HepG2 (cell line): ENCODE results near the gene SLC25A20. TPM values are rescaled to one million over a fixed set of nuclear protein-coding genes. Genes with fewer than 3 reads are reported as not detected.

Source experiments
- BCL6 ChIP-seq: IDR thresholded peaks from 2 replicates; pipeline ENCODE4 v1.6.1; 2016; ENCODE audit warnings: missing genetic modification reagents, missing compliant biosample characterization
- CEBPB ChIP-seq: IDR thresholded peaks from 2 replicates; pipeline ENCODE4 v1.6.1; 2011; ENCODE audit warnings: low read depth, low read length, improper control_type of control experiment, borderline replicate concordance
- FOXK1 ChIP-seq: sonication (generic); formaldehyde crosslinking; IDR thresholded peaks from 2 replicates; pipeline ENCODE4 v1.4.0; 2020; ENCODE audit warnings: low read depth, missing genetic modification reagents, borderline replicate concordance
- GATA4 ChIP-seq: sonication (generic); IDR thresholded peaks from 2 replicates; pipeline ENCODE4 v1.6.1; 2016; ENCODE audit warnings: antibody characterized with exemption, low read depth, borderline replicate concordance
- HDAC2 ChIP-seq: sonication (generic); formaldehyde crosslinking; IDR thresholded peaks from 2 replicates; pipeline ENCODE4 v1.4.0; 2020; ENCODE audit warnings: missing genetic modification reagents
- LCORL ChIP-seq, 2 experiments: fragments of 450-650 bp in 1 of 2; sonication (generic) in 1 of 2; formaldehyde crosslinking in 1 of 2; IDR thresholded peaks; 2 replicates each; pipeline versions ENCODE4 v1.5.0 to v1.6.1; 2017 to 2020; ENCODE audit warnings: antibody characterized with exemption in 1 of 2, missing genetic modification reagents in 1 of 2
- NPAS2 ChIP-seq: sonication (generic); formaldehyde crosslinking; IDR thresholded peaks from 2 replicates; pipeline ENCODE4 v1.8.0; 2022; ENCODE audit warnings: mild to moderate bottlenecking, missing genetic modification reagents, borderline replicate concordance
- RFX3 ChIP-seq: IDR thresholded peaks from 2 replicates; pipeline ENCODE4 v1.6.1; 2016; ENCODE audit warnings: missing biosample characterization, missing genetic modification reagents
- RNF2 ChIP-seq: fragments of 450-650 bp; conservative IDR thresholded peaks from 2 replicates; pipeline ENCODE4 v1.6.1; 2016; ENCODE audit warnings: low read depth
- RXRB ChIP-seq: IDR thresholded peaks from 2 replicates; pipeline ENCODE4 v1.6.1; 2016; ENCODE audit warnings: borderline replicate concordance, missing genetic modification reagents, missing compliant biosample characterization
- SKI ChIP-seq: fragments of 450-650 bp; IDR thresholded peaks from one replicate; pipeline ENCODE4 v1.6.1; 2018; ENCODE audit warnings: mild to moderate bottlenecking; ENCODE audit not compliant: partially characterized antibody
- SOX5 ChIP-seq: IDR thresholded peaks from 2 replicates; pipeline ENCODE4 v1.6.1; 2016; ENCODE audit warnings: borderline replicate concordance
- TBX3 ChIP-seq: fragments of 450-650 bp; IDR thresholded peaks from 2 replicates; pipeline ENCODE4 v1.6.1; 2017; ENCODE audit warnings: antibody characterized with exemption, mild to moderate bottlenecking, inconsistent platforms, borderline replicate concordance
- TP53 ChIP-seq: sonication (generic); formaldehyde crosslinking; conservative IDR thresholded peaks from 2 replicates; pipeline ENCODE4 v1.4.0; 2020; ENCODE audit warnings: missing genetic modification reagents
- ZNF20 ChIP-seq: sonication (generic); formaldehyde crosslinking; IDR thresholded peaks from 2 replicates; pipeline ENCODE4 v1.4.0; 2020; ENCODE audit warnings: mild to moderate bottlenecking, moderate library complexity, missing genetic modification reagents
- ZNF260 ChIP-seq: sonication (generic); formaldehyde crosslinking; IDR thresholded peaks from 2 replicates; pipeline ENCODE4 v1.4.0; 2020; ENCODE audit warnings: missing genetic modification reagents, low read depth, mild to moderate bottlenecking, borderline replicate concordance
- ZNF333 ChIP-seq: sonication (generic); formaldehyde crosslinking; IDR thresholded peaks from 2 replicates; pipeline ENCODE4 v1.4.0; 2020; ENCODE audit warnings: mild to moderate bottlenecking, missing genetic modification reagents, borderline replicate concordance
- polyA plus RNA-seq, 8 experiments: library from polyadenylated mRNA; depleted of rRNA in 3 of 8; stranded (reverse) in 7 of 8; unstranded in 1 of 8; fragments of >200 nt; fragmentation: Illumina TruSeq in 4 of 8; extraction: Trizol in 4 of 8; gene quantifications; 2 replicates each; pipeline versions ENCODE4 v1.2.1 to v1.2.3, GENCODE V29; 2011 to 2016; ENCODE audit warnings: low read depth in 4 of 8, missing spikeins in 1 of 8, mixed read lengths in 1 of 8; ENCODE audit not compliant: insufficient read depth in 1 of 8
- total RNA-seq, 5 experiments: library from RNA; depleted of rRNA; stranded (reverse); fragments of >200 nt; fragmentation: Illumina TruSeq; extraction: Trizol; gene quantifications; 2 replicates each; pipeline ENCODE4 v1.2.3, GENCODE V29; 2016; ENCODE audit warnings: low read depth in 1 of 5
- TF ChIP-seq, protein P1 (sequence below): IDR thresholded peaks from 2 replicates; pipeline ENCODE4 v1.6.1; 2016; ENCODE audit warnings: control low read depth
- TF ChIP-seq, protein P2 (sequence below): sonication (generic); formaldehyde crosslinking; conservative IDR thresholded peaks from 2 replicates; pipeline ENCODE4 v1.8.0; 2022; ENCODE audit warnings: mild to moderate bottlenecking, moderate library complexity, missing genetic modification reagents
- TF ChIP-seq, protein P3 (sequence below): sonication (generic); formaldehyde crosslinking; IDR thresholded peaks from 2 replicates; pipeline ENCODE4 v1.8.1; 2023; ENCODE audit warnings: mild to moderate bottlenecking, inconsistent platforms, moderate library complexity, missing genetic modification reagents, borderline replicate concordance
- TF ChIP-seq, protein P4 (sequence below): IDR thresholded peaks from 2 replicates; pipeline ENCODE4 v1.6.1; 2016; ENCODE audit warnings: missing compliant biosample characterization, missing genetic modification reagents, borderline replicate concordance
- TF ChIP-seq, protein P5 (sequence below): sonication (generic); formaldehyde crosslinking; IDR thresholded peaks from 2 replicates; pipeline ENCODE4 v1.4.0; 2020; ENCODE audit warnings: missing genetic modification reagents

SLC25A20 gene
- total and polyA plus RNA-seq, 2 of the 13 experiments (the other 11 are each of a cell fraction or from before 2014, with no cell fraction given): 21.1 to 26.6 TPM

DNA sequence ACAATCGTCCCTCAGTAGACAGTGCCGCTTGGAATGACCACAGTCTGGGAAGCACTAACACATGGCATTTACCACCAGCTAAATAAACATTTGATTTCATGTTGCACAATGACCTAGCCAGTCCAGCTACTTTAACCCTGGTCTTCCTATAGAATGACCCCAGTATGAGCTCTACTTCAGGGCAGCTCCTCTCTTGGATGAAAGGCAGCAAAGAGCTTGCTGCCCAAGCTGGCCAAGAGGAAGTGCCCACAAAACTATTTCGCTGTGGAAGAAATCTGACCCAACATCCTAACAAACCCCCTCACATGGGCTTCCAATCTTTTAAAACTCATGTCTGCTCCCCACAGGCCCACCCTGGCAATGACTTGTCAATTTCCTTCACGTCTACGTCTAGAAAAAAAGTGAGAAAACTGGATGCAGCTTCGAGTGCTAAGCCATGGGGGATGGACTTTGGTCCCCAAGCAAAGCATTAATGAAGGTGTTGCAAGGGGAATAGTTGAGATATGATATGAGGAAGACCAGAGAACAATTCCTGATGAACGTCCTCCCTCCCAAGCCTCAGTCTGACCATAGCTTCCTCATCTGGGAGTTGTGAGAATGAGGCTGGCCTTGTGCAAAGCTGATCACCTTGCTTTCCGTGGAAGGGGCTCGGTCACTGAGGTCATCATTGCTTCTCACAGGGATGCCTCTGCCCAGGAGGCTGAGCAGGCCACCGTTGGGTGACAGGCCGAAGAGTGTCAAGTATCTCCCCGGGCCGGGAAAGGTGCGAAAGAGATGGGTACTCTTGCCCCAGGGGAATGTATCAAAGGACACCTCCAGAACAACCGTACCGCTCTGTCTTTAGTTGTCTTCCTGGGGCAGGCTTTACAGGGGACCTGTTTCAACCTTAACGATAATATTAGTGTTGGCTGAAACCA is 964 bp downstream of the SLC25A20 start (continued):
- TF ChIP-seq, protein P1, sequence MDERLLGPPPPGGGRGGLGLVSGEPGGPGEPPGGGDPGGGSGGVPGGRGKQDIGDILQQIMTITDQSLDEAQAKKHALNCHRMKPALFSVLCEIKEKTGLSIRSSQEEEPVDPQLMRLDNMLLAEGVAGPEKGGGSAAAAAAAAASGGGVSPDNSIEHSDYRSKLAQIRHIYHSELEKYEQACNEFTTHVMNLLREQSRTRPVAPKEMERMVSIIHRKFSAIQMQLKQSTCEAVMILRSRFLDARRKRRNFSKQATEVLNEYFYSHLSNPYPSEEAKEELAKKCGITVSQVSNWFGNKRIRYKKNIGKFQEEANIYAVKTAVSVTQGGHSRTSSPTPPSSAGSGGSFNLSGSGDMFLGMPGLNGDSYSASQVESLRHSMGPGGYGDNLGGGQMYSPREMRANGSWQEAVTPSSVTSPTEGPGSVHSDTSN: no peak
- TF ChIP-seq HDAC2 (CRISPR knock-in tag): peak; percentile 69
- TF ChIP-seq RXRB (CRISPR knock-in tag): peak; percentile 90
- TF ChIP-seq, protein P2, sequence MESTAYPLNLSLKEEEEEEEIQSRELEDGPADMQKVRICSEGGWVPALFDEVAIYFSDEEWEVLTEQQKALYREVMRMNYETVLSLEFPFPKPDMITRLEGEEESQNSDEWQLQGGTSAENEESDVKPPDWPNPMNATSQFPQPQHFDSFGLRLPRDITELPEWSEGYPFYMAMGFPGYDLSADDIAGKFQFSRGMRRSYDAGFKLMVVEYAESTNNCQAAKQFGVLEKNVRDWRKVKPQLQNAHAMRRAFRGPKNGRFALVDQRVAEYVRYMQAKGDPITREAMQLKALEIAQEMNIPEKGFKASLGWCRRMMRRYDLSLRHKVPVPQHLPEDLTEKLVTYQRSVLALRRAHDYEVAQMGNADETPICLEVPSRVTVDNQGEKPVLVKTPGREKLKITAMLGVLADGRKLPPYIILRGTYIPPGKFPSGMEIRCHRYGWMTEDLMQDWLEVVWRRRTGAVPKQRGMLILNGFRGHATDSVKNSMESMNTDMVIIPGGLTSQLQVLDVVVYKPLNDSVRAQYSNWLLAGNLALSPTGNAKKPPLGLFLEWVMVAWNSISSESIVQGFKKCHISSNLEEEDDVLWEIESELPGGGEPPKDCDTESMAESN: no peak
- peak; percentile 86 for TF ChIP-seq SKI
- no peak for TF ChIP-seq ZNF20 (CRISPR knock-in tag)
- TF ChIP-seq RNF2: no peak
- TF ChIP-seq NPAS2 (CRISPR knock-in tag): 0 out of 2 replicates have a peak, but pooled peaks have one; percentile 21
- no peak for TF ChIP-seq GATA4
- TF ChIP-seq, protein P3, sequence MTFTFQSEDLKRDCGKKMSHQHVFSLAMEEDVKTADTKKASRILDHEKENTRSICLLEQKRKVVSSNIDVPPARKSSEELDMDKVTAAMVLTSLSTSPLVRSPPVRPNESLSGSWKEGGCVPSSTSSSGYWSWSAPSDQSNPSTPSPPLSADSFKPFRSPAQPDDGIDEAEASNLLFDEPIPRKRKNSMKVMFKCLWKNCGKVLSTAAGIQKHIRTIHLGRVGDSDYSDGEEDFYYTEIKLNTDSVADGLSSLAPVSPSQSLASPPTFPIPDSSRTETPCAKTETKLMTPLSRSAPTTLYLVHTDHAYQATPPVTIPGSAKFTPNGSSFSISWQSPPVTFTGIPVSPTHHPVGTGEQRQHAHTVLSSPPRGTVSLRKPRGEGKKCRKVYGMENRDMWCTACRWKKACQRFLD: no peak
- TF ChIP-seq ZNF333: no peak
- TF ChIP-seq, protein P4, sequence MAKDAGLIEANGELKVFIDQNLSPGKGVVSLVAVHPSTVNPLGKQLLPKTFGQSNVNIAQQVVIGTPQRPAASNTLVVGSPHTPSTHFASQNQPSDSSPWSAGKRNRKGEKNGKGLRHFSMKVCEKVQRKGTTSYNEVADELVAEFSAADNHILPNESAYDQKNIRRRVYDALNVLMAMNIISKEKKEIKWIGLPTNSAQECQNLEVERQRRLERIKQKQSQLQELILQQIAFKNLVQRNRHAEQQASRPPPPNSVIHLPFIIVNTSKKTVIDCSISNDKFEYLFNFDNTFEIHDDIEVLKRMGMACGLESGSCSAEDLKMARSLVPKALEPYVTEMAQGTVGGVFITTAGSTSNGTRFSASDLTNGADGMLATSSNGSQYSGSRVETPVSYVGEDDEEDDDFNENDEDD (CRISPR knock-in tag): peak; percentile 37; the same call in 1 of the 2 replicates
- TF ChIP-seq SOX5: peak; percentile 34; the same call in 1 of the 2 replicates
- peak; percentile 98 for TF ChIP-seq CEBPB
- TF ChIP-seq BCL6 (CRISPR knock-in tag): peak; percentile 70
- no peak for TF ChIP-seq LCORL (IDR thresholded peaks at IDR 0.05)
- no peak for TF ChIP-seq LCORL (CRISPR knock-in tag; IDR thresholded peaks at IDR 0.05)
- TF ChIP-seq TP53 (CRISPR knock-in tag): peak; percentile 57; the same call in 1 of the 2 replicates
- TF ChIP-seq ZNF260: no peak
- no peak for TF ChIP-seq TBX3
- TF ChIP-seq, protein P5, sequence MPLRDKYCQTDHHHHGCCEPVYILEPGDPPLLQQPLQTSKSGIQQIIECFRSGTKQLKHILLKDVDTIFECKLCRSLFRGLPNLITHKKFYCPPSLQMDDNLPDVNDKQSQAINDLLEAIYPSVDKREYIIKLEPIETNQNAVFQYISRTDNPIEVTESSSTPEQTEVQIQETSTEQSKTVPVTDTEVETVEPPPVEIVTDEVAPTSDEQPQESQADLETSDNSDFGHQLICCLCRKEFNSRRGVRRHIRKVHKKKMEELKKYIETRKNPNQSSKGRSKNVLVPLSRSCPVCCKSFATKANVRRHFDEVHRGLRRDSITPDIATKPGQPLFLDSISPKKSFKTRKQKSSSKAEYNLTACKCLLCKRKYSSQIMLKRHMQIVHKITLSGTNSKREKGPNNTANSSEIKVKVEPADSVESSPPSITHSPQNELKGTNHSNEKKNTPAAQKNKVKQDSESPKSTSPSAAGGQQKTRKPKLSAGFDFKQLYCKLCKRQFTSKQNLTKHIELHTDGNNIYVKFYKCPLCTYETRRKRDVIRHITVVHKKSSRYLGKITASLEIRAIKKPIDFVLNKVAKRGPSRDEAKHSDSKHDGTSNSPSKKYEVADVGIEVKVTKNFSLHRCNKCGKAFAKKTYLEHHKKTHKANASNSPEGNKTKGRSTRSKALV (CRISPR knock-in tag): no peak
- peak; percentile 65; the same call in 1 of the 2 replicates for TF ChIP-seq FOXK1 (CRISPR knock-in tag)
- TF ChIP-seq RFX3 (CRISPR knock-in tag): no peak
